GM12878 (cell line): ENCODE data around the gene OR2AP1. TPM values are rescaled to one million over a fixed set of nuclear protein-coding genes. Genes with fewer than 3 reads are reported as not detected.

ENCODE experiments used
- ATAC-seq: fragments of 200-7000 bp; cut with Tn5 transposase; 3 replicates; pipeline ENCODE4 v1.9.1; 2020; ENCODE audit warnings: mild to moderate bottlenecking, moderate library complexity
- BruUV-seq: library from RNA; stranded (reverse); fragments of 400-500 nt; replicated peaks from 2 replicates; lab custom pipeline; 2021; lab: Mats Ljungman, UMichigan
- CTCF ChIA-PET: fragments of 300-600 bp; sonication (Branson Sonifier 250); formaldehyde crosslinking; extraction: SDS; loops from one replicate; lab custom pipeline; 2021; ENCODE audit warnings: inconsistent platforms; lab: Yijun Ruan, JAX
- POLR2A ChIA-PET: fragments of 350-600 bp; formaldehyde crosslinking; extraction: SDS; loops from one replicate; lab custom pipeline; 2021; ENCODE audit warnings: inconsistent platforms; lab: Charles Lee
- RAD21 ChIA-PET: fragments of 300-600 bp; sonication (Branson Sonifier 250); formaldehyde crosslinking; loops from one replicate; lab custom pipeline; 2023; ENCODE audit warnings: antibody characterized with exemption; ENCODE audit not compliant: unreplicated experiment; lab: Charles Lee
- SMC1A ChIA-PET: fragments of 300-600 bp; sonication (Branson Sonifier 250); formaldehyde crosslinking; loops from one replicate; lab custom pipeline; 2023; ENCODE audit not compliant: unreplicated experiment, uncharacterized antibody; lab: Charles Lee
- DNase-seq: peaks from one replicate; pipeline ENCODE4 v3.0.0-alpha.2; 2011; ENCODE audit warnings: low read depth, low spot score
- FAIRE-seq: peaks from 3 replicates; lab custom pipeline; 2011; peaks lifted over from hg19 to GRCh38; lab: Jason Lieb, UNC
- H2AFZ ChIP-seq: 2 replicates; pipeline ENCODE4 v1.6.0; 2011; ENCODE audit warnings: low read depth, low read length, control low read depth; ENCODE audit not compliant: control insufficient read depth
- H3K27ac ChIP-seq: 2 replicates; pipeline ENCODE4 v1.5.1; 2011; ENCODE audit warnings: control low read depth; ENCODE audit not compliant: control insufficient read depth, insufficient read depth
- H3K27me3 ChIP-seq, 2 experiments: replicated peaks in 1 of 2; 2 replicates each; pipeline versions ENCODE4 v1.6.0 to v1.6.1; 2011; ENCODE audit warnings: low read length in 1 of 2; ENCODE audit not compliant: control insufficient read depth in 2 of 2, insufficient read depth in 2 of 2
- H3K36me3 ChIP-seq, 2 experiments: 2 replicates each; pipeline ENCODE4 v1.5.1; 2011; ENCODE audit warnings: low read length in 1 of 2; ENCODE audit not compliant: control insufficient read depth in 2 of 2, insufficient read depth in 2 of 2
- H3K4me1 ChIP-seq: 2 replicates; pipeline ENCODE4 v1.6.1; 2011; ENCODE audit warnings: mild to moderate bottlenecking, low read length, moderate library complexity, mixed read lengths; ENCODE audit not compliant: control insufficient read depth, insufficient read depth
- H3K4me2 ChIP-seq: 2 replicates; pipeline ENCODE4 v1.6.0; 2011; ENCODE audit warnings: control low read depth; ENCODE audit not compliant: control insufficient read depth, insufficient read depth
- H3K4me3 ChIP-seq: fragments of 200-600 bp; sonication (generic); 2 replicates; pipeline ENCODE4 v1.5.1; 2016
- H3K79me2 ChIP-seq: 2 replicates; pipeline ENCODE4 v1.6.0; 2011; ENCODE audit warnings: low read length; ENCODE audit not compliant: control insufficient read depth, insufficient read depth
- H3K9ac ChIP-seq: 2 replicates; pipeline ENCODE4 v1.8.0; 2011; ENCODE audit warnings: low read length, control low read depth, mixed read lengths; ENCODE audit not compliant: control insufficient read depth, insufficient read depth
- H3K9me3 ChIP-seq: replicated peaks from 3 replicates; pipeline ENCODE4 v1.5.1; 2011; ENCODE audit warnings: mild to moderate bottlenecking, low read length; ENCODE audit not compliant: control insufficient read depth, insufficient read depth
- H4K20me1 ChIP-seq: 2 replicates; pipeline ENCODE4 v1.6.0; 2011; ENCODE audit not compliant: control insufficient read depth, insufficient read depth
- ASH2L ChIP-seq: fragments of 300-600, 200-600 bp; sonication (generic); IDR thresholded peaks from 2 replicates; pipeline ENCODE4 v1.6.1; 2017; ENCODE audit warnings: low read depth, mild to moderate bottlenecking, borderline replicate concordance
- BMI1 ChIP-seq: fragments of 450-650 bp; IDR thresholded peaks from 2 replicates; pipeline ENCODE4 v1.6.1; 2016; ENCODE audit warnings: mild to moderate bottlenecking, moderate library complexity, borderline replicate concordance
- CEBPB ChIP-seq, 2 experiments: fragments of 150-350 bp in 1 of 2; IDR thresholded peaks; 2 replicates each; pipeline ENCODE4 v1.6.1; 2012 to 2014; ENCODE audit warnings: low read depth in 2 of 2, low read length in 2 of 2, borderline replicate concordance in 1 of 2, inconsistent platforms in 1 of 2
- NRF1 ChIP-seq: conservative IDR thresholded peaks from 2 replicates; pipeline ENCODE4 v1.6.1; 2011; ENCODE audit warnings: mild to moderate bottlenecking, low read depth, low read length, improper control_type of control experiment
- PML ChIP-seq: IDR thresholded peaks from 2 replicates; pipeline ENCODE4 v1.6.1; 2012; ENCODE audit warnings: low read length, inconsistent platforms
- REST ChIP-seq: IDR thresholded peaks from 2 replicates; pipeline ENCODE4 v1.6.1; 2012; ENCODE audit warnings: mild to moderate bottlenecking, low read depth, low read length
- SPI1 ChIP-seq: IDR thresholded peaks from 2 replicates; pipeline ENCODE4 v1.6.1; 2011; ENCODE audit warnings: low read depth, mild to moderate bottlenecking, low read length, moderate library complexity, borderline replicate concordance; ENCODE audit not compliant: insufficient read depth
- SRF ChIP-seq, 2 experiments: IDR thresholded peaks; 2 replicates each; pipeline ENCODE4 v1.6.1; 2011; ENCODE audit warnings: low read depth in 2 of 2, low read length in 2 of 2, mild to moderate bottlenecking in 1 of 2, moderate library complexity in 1 of 2
- ZNF274 ChIP-seq: IDR thresholded peaks from one replicate; pipeline ENCODE4 v1.8.0; 2011; ENCODE audit not compliant: insufficient read length, insufficient read depth
- WGBS: methylation state at CpG from one replicate; pipeline ENCODE4 v1.1.6; 2016; ENCODE audit warnings: low lambda C conversion rate; ENCODE audit not compliant: insufficient replicate concordance, insufficient coverage; ENCODE audit errors: missing lambda C conversion rate; 5-methylcytosine and 5-hydroxymethylcytosine counted together
- in situ Hi-C: fragments of 300-500 bp; cut with MboI; formaldehyde crosslinking; loops from 9 replicates; pipeline ENCODE4 v1.14.3; 2018; ENCODE audit warnings: mixed read lengths
- intact Hi-C: fragments of 100-400 bp; cut with micrococcal nuclease; formaldehyde crosslinking; loops from one replicate; pipeline ENCODE4 v1.14.2; 2022; ENCODE audit not compliant: unreplicated experiment
- polyA plus RNA-seq, 11 experiments: library from polyadenylated mRNA; depleted of rRNA in 4 of 11; unstranded in 6 of 11; stranded (reverse) in 5 of 11; fragments of >200 nt; fragmentation: Nextera tagmentation in 4 of 11; fragmentation: Illumina TruSeq in 1 of 11; extraction: Ambion mirVana in 4 of 11; extraction: Trizol in 1 of 11; gene quantifications; 1 replicate in 1 of 11; 2 replicates in 10 of 11; pipeline versions ENCODE4 v1.2.1 to v1.2.3, GENCODE V29; 2011 to 2016; ENCODE audit warnings: inconsistent platforms in 2 of 11, missing spikeins in 2 of 11, low read depth in 1 of 11
- total RNA-seq, 4 experiments: library from RNA; depleted of rRNA in 3 of 4; stranded (reverse); fragments of >200 nt in 3 of 4; fragmentation: Illumina TruSeq in 1 of 4; extraction: Trizol in 1 of 4; gene quantifications; 2 replicates each; pipeline versions ENCODE4 v1.2.1 to v1.2.3, GENCODE V29; 2013 to 2021

Gene OR2AP1
- total and polyA plus RNA-seq, 10 of the 15 experiments (the other 5 are each of a cell fraction or from before 2014, with no cell fraction given) = not detected

GRCh38 chr12:55612646-55613045 is 40.4 kb downstream of the OR2AP1 start:
- Histone ChIP-seq H4K20me1 (no peaks in the 10 kb centered on the region), H2AFZ (no peak overlapping the region), H3K9me3 (no peaks in the 10 kb centered on the region; the same call in 2 of the 3 replicates), H3K9ac (no peak overlapping the region), H3K4me2 (no peak overlapping the region), H3K27ac (no peak overlapping the region), H3K27me3 (peaks cover 0 to 2% of the 10 kb centered on the region in 2 experiments; a peak in 1 of 4 replicates), H3K36me3 (no peaks in the 10 kb centered on the region), H3K4me1 (no peaks in the 10 kb centered on the region), H3K4me3 (no peak overlapping the region)
- SMC1A ChIA-PET = no interaction called here
- no TSS peak for BruUV-seq
- CTCF ChIA-PET = no interaction called here
- in situ Hi-C loops = loop anchor here (5.0 kb wide), 1 partner anchor 415 kb away; no protein-coding TSS in a partner anchor
- WGBS = 6% methylated on average over 2 of the region's 2 CpGs
- DNase-seq = no peak
- POLR2A ChIA-PET = no interaction called here
- no peak for FAIRE-seq
- ATAC-seq = peak; percentile 18; the same call in 1 of the 3 replicates
- TF ChIP-seq ZNF274 (no peak), SPI1 (no peak)
- TF ChIP-seq, all 136 proteins: peak for 0
- H3K79me2 ChIP-seq = no peaks in the 10 kb centered on the region
- RAD21 ChIA-PET = no interaction called here
- intact Hi-C loops = no loop called here

DNA sequence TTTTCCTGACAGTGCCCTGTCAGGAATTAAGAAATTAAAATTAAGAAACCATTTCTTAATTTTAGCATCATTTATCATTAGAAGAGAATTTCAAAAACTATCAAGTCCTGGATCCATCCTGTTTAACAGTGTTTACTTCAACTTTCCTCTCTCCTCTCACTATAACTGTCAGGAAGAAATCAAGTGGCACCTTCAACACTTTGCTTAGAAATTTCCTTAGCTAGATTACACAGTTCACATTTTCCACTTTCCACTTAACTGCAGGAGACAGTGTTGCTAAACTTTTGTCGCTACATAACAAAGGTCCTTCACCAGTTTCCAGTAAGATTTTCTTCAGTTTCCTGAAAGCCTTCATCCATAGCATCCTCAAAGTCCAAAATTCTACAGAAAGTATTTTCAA is 42.5 kb downstream of the OR2AP1 start:
- H3K4me1 ChIP-seq = no peaks in the 10 kb centered on the region
- no peaks in the 10 kb centered on the region; the same call in 2 of the 3 replicates for H3K9me3 ChIP-seq
- H3K9ac ChIP-seq = no peak overlapping the region
- no peak for FAIRE-seq
- H3K79me2 ChIP-seq = no peaks in the 10 kb centered on the region
- ChIA-PET CTCF (interaction anchor here (1.5 to 2.7 kb wide), 4 partner anchors 28 to 426 kb away, joined by 4 to 13 read pairs (median 8); no protein-coding TSS in a partner anchor), POLR2A (no interaction called here), RAD21 (interaction anchor here (1.4 kb wide), 1 partner anchor 427 kb away, joined by 3 read pairs; no protein-coding TSS in a partner anchor), SMC1A (interaction anchor here (1.3 to 1.8 kb wide), 3 partner anchors 37 to 351 kb away, joined by 3 to 7 read pairs (median 3); no protein-coding TSS in a partner anchor)
- H3K4me3 ChIP-seq = no peak overlapping the region
- 8% methylated on average over 1 of the region's 1 CpG for WGBS
- no peaks in the 10 kb centered on the region for H4K20me1 ChIP-seq
- H3K36me3 ChIP-seq = no peaks in the 10 kb centered on the region
- H2AFZ ChIP-seq = no peak overlapping the region
- no peak for DNase-seq
- H3K27ac ChIP-seq = no peak overlapping the region
- ATAC-seq = no peak
- intact Hi-C loops = no loop called here
- TF ChIP-seq BMI1 (no peak), ASH2L (no peak), SRF (IDR thresholded peaks at IDR 0.05; ENCODE audit: low read depth in 2 of 2, low read length in 2 of 2) (no peak), PML (no peak), REST (no peak), NRF1 (no peak), CEBPB (IDR thresholded peaks at IDR 0.05; ENCODE audit: borderline replicate concordance in 1 of 2, low read depth in 2 of 2, low read length in 2 of 2) (no peak)
- no TSS peak for BruUV-seq
- in situ Hi-C loops = loop anchor here (5.0 kb wide), 1 partner anchor 417 kb away; no protein-coding TSS in a partner anchor
- no peaks in the 10 kb centered on the region for H3K27me3 ChIP-seq
- H3K4me2 ChIP-seq = no peak overlapping the region
